Adrenal gland (tissue), 12 donors: ENCODE data around the gene ZER1. TPM values are rescaled to one million over a fixed set of nuclear protein-coding genes. Genes with fewer than 3 reads are reported as not detected.

Experiments
- DNase-seq, 7 donors: peaks; one replicate each; pipeline ENCODE4 v3.0.0-alpha.2; 2019 to 2020
- H3K27ac ChIP-seq, 5 donors: fragments of 200-600 bp; sonication (generic) in 4 of 5; 1 replicate in 3 of 5; 2 replicates in 2 of 5; pipeline versions ENCODE4 v1.5.1 to v1.8.0; 2016 to 2020; ENCODE audit warnings: mild to moderate bottlenecking in 1 of 5
- H3K27me3 ChIP-seq: fragments of 200-600 bp; 2 replicates; pipeline ENCODE4 v1.8.0; 2021
- H3K36me3 ChIP-seq, 2 donors: fragments of 200-600 bp; replicated peaks in 1 of 2; 1 replicate in 1 of 2; 2 replicates in 1 of 2; pipeline versions ENCODE4 v1.5.1 to v1.8.0; 2018 to 2022
- H3K4me1 ChIP-seq, 2 donors: fragments of 200-600 bp; replicated peaks in 1 of 2; 1 replicate in 1 of 2; 2 replicates in 1 of 2; pipeline versions ENCODE4 v1.5.1 to v1.8.0; 2018 to 2021
- H3K4me3 ChIP-seq, 4 donors: fragments of 200-600 bp; sonication (generic) in 3 of 4; one replicate each; pipeline ENCODE4 v1.5.1; 2016 to 2018
- H3K9me3 ChIP-seq, 3 donors: fragments of 200-600 bp; sonication (generic) in 1 of 3; replicated peaks in 1 of 3; 1 replicate in 2 of 3; 2 replicates in 1 of 3; pipeline versions ENCODE4 v1.5.1 to v1.8.0; 2016 to 2021
- POLR2A ChIP-seq, 2 donors: fragments of 450-650 bp; IDR thresholded peaks; one replicate each; pipeline ENCODE4 v1.6.1; 2017; ENCODE audit warnings: antibody characterized with exemption in 2 of 2, mild to moderate bottlenecking in 2 of 2, moderate library complexity in 1 of 2
- WGBS, 4 donors: extraction: QIAGEN DNeasy Blood & Tissue Kit in 2 of 4; methylation state at CpG; one replicate each; pipeline versions ENCODE4 v1.1.5 to v1.1.7; 2013 to 2017; 5-methylcytosine and 5-hydroxymethylcytosine counted together
- intact Hi-C, 2 donors: fragments of 100-400 bp; cut with DNase I; formaldehyde crosslinking; loops; one replicate each; pipeline versions ENCODE4 v1.14.1 to v1.15.0; 2022 to 2023
- polyA plus RNA-seq, 3 donors: library from polyadenylated mRNA; stranded (reverse); fragments of 200-250 nt in 2 of 3; fragments of 350-450 nt in 1 of 3; fragmentation: Illumina TruSeq in 1 of 3; extraction: RNeasy Lipid Tissue Mini Kit (QIAGEN cat#74804) in 1 of 3; gene quantifications; one replicate each; pipeline ENCODE4 v1.2.3, GENCODE V29; 2013 to 2014
- total RNA-seq, 9 donors: library from RNA; depleted of rRNA in 4 of 9; stranded (reverse); fragments of >200 nt in 4 of 9; fragments of 120-200 nt in 1 of 9; fragmentation: NEBNext Ultra II Directional in 1 of 9; extraction: Animal tissue kit (Norgen Biotek cat#: 25700) in 1 of 9; gene quantifications; one replicate each; pipeline versions ENCODE4 v1.1.0 to v1.2.4, GENCODE V29; 2013 to 2023
- TF ChIP-seq, protein P1 (sequence below), 6 experiments: fragments of 450-650 bp in 4 of 6; fragments of 200-600 bp in 2 of 6; sonication (generic) in 1 of 6; IDR thresholded peaks; 1 replicate in 5 of 6; 2 replicates in 1 of 6; pipeline versions ENCODE4 v1.5.1 to v1.8.0; 2016 to 2021; ENCODE audit warnings: antibody characterized with exemption in 6 of 6, mild to moderate bottlenecking in 2 of 6, moderate library complexity in 1 of 6
- donor health status: healthy with polysubstance abuse.
- donor health status: Bipolar disorder and iron deficiency.
- donor health status: DM: yes; HTN: yes; CAD: no.
- donor health status: DM: no; HTN: no; CAD: no.
- donor health status: DM: no; HTN: no; CAD: no.
- donor health status: DM: yes; HTN: yes; CAD: no.

The ZER1 gene
- total and polyA plus RNA-seq, 12 donors: 17.0 to 131 (median 53.4) TPM

DNA sequence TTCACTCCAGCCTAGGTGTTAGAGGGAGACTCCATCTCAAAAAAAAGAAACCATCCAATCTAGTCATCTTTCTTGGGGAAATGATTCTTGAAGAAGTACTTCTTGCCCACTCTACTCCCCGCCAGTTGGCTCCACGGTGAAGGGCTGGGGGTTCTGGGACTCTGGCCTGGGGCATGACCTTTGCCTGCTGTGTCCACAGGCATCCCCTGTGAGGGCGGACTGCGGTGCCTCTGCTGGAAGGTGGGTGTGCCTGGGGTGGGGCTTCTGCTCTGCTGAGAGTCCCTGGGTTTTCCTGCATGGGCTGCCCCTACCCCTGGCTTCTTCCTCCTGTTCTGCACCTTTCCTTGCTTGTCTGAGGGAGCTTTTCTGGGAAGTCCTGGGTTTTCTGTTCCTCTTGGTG lies 18.8 kb upstream of the ZER1 start:
- 86 to 100% (median 94%) methylated on average over 2 to 4 of the region's 4 CpGs for WGBS, 4 donors
- Histone ChIP-seq H3K4me3 (no peak overlapping the region), H3K36me3 (peaks cover 0 to 46% of the 10 kb centered on the region in 2 donors)

DNA sequence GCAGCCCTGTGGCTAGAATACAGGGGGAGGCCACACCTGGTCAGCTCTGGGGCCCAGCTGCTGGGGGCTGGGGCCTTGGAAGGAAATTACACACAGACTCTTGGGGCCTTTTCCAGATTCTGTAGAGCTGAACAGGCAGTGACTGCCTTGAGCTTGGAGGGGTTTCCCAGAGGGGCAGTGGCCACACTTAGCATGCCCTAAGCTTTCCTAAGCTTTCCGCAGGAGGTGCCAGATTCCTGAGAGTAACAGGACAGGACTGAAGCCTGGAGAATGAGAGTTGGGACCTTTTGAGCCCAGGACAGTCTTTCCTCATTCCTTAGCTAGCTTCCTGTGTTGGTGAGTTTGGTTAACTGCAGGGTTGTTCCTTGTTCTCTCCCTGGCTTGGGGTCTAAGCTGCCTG lies 16.7 kb upstream of the ZER1 start:
- H3K4me1 ChIP-seq: peaks cover 18 to 36% of the 10 kb centered on the region in 2 donors
- H3K9me3 ChIP-seq: no peaks in the 10 kb centered on the region
- intact Hi-C loops: no loop called here
- DNase-seq: no peak
- WGBS, 4 donors: 91 to 100% (median 98%) methylated on average over 1 of the region's 1 CpG
- H3K27me3 ChIP-seq: no peaks in the 10 kb centered on the region
- no peak for TF ChIP-seq POLR2A (IDR thresholded peaks at IDR 0.05)
- TF ChIP-seq, protein P1, sequence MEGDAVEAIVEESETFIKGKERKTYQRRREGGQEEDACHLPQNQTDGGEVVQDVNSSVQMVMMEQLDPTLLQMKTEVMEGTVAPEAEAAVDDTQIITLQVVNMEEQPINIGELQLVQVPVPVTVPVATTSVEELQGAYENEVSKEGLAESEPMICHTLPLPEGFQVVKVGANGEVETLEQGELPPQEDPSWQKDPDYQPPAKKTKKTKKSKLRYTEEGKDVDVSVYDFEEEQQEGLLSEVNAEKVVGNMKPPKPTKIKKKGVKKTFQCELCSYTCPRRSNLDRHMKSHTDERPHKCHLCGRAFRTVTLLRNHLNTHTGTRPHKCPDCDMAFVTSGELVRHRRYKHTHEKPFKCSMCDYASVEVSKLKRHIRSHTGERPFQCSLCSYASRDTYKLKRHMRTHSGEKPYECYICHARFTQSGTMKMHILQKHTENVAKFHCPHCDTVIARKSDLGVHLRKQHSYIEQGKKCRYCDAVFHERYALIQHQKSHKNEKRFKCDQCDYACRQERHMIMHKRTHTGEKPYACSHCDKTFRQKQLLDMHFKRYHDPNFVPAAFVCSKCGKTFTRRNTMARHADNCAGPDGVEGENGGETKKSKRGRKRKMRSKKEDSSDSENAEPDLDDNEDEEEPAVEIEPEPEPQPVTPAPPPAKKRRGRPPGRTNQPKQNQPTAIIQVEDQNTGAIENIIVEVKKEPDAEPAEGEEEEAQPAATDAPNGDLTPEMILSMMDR (IDR thresholded peaks at IDR 0.05): no peak
- no peak overlapping the region for H3K27ac ChIP-seq
- H3K36me3 ChIP-seq: peaks cover 0 to 33% of the 10 kb centered on the region in 2 donors
- H3K4me3 ChIP-seq: peak overlapping the region in 1 of 4 donors; percentile 83

More for the DNA sequence above, 18.8 kb upstream of the ZER1 start:
- intact Hi-C loops: no loop called here
- no peak for DNase-seq
- TF ChIP-seq, protein P1 (IDR thresholded peaks at IDR 0.05): no peak
- TF ChIP-seq POLR2A (IDR thresholded peaks at IDR 0.05): no peak
- no peaks in the 10 kb centered on the region for H3K9me3 ChIP-seq
- no peak overlapping the region for H3K27ac ChIP-seq
- peaks cover 18 to 37% of the 10 kb centered on the region in 2 donors for H3K4me1 ChIP-seq
- H3K27me3 ChIP-seq: no peaks in the 10 kb centered on the region

DNA sequence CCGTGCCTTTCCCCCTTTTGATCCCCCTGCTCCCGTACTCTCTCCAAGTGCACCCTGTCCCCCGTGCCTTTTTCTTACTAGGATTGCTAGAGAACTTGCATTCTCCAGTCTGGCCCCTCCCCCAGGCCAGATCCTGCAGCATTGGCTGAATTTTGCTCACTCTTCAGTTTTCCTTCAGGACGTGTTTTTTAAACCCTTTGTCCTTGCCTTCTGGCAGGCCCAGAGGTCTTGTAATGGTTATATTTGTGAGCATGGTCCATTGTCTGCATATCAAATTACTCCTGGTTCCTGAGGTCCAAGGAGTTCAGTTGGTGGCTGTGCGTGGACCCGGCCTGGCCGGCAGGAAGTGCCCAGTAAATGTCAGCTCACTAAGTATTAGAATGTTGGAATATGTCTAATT lies 15.9 kb upstream of the ZER1 start:
- 0 to 2% (median 1%) methylated on average over 7 of the region's 7 CpGs for WGBS, 4 donors
- intact Hi-C loops: no loop called here

DNA sequence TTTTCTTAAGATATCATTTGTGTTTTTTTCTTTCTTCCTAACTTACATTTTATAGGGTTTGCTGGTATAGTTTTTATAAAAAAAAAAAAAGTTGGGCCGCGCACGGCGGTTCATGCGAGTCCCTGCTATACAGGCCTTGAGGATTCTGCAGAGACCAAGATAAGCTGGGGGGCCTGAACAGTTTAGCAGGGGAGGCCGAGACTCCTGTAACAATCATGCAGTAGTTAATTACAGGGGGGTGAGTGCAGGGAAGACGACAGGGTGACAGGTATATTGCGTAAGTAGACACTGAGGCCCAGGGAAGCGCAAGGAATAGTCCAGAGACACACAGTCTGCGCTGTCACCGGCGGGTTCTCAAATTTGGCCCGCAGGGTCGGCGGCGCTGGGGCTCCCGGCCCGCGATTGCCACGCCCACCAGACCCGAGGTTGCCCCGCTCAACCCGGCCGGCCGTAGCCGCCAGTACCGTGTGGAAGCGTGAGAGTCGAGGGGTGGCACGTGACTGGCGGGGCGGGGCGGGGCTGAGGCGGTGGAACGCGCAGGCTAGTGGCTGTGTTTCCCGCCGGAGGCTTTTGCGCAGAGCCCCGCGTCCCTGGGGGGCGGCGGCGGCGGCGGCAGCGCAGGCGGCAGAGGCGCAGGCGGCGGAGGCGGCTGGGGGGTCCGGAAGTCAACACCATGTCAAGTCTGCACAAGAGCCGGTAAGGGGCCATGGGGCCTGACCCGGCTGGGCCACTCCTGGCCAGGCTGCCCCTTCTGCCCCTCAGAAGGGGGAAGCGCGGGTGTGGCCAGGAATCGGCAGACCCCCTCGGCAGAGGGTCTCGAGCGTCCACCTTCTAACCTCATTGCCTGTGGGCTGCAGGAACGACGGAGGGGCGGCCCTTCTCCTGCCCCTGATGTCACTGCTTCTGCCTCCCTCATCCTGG lies 15.2 kb upstream of the ZER1 start, which contains the start of gene TBC1D13:
Gene TBC1D13 (plus strand): TSS at position 573 of the 921 bp plus-strand sequence. CDS start 101 bp downstream, at position 674.
- WGBS, 4 donors: 7 to 39% (median 11%) methylated on average over 12 to 64 of the region's 64 CpGs
- H3K27ac ChIP-seq: peak within 1 kb of the TSS in 4 of 5 donors; percentile 52 to 90 (median 83)
- intact Hi-C loops: no loop called here
- no peaks in the 10 kb centered on the region for H3K9me3 ChIP-seq
- peaks cover 0 to 18% of the 10 kb centered on the region in 2 donors for H3K36me3 ChIP-seq
- peaks cover 13 to 24% of the 10 kb centered on the region in 2 donors for H3K4me1 ChIP-seq
- H3K27me3 ChIP-seq: no peaks in the 10 kb centered on the region
- peak; percentile 89 to 94 (median 92) for DNase-seq
- peak within 1 kb of the TSS; percentile 65 to 90 (median 78) for H3K4me3 ChIP-seq
- peak in 1 of 2 donors; percentile 70 for TF ChIP-seq POLR2A (IDR thresholded peaks at IDR 0.05)
- TF ChIP-seq, protein P1 (IDR thresholded peaks at IDR 0.05): no peak

More for the DNA sequence above, 15.9 kb upstream of the ZER1 start:
- TF ChIP-seq POLR2A (IDR thresholded peaks at IDR 0.05): no peak
- TF ChIP-seq, protein P1 (IDR thresholded peaks at IDR 0.05): no peak
- no peaks in the 10 kb centered on the region for H3K27me3 ChIP-seq
- H3K9me3 ChIP-seq: no peaks in the 10 kb centered on the region
- peaks cover 13 to 32% of the 10 kb centered on the region in 2 donors for H3K4me1 ChIP-seq
- DNase-seq: peak in 4 of 7 donors; percentile 37 to 58 (median 46)
- peak overlapping the region; percentile 65 to 90 (median 78) for H3K4me3 ChIP-seq
- H3K27ac ChIP-seq: peak overlapping the region in 3 of 5 donors; percentile 80 to 90 (median 86)
- peaks cover 0 to 25% of the 10 kb centered on the region in 2 donors for H3K36me3 ChIP-seq
